ENCODE data around the gene WDPCP.
"Not testable (repeated sequence)": the region's sequence is repeated elsewhere in the genome, so short reads cannot be mapped to it uniquely, and the experiment has no call there.

Gene WDPCP

GRCh38 chr2:63444565-63445288, 143.6 kb downstream of the WDPCP start:
- DNase-seq, result peak; percentile 2

- DNase-seq, result no peak
Observed at GRCh38 chr2:63440612-63441011, 147.7 kb downstream of the WDPCP start.

GRCh38 chr2:63438181-63438580, 150.1 kb downstream of the WDPCP start:
- DNase-seq, result no peak

GRCh38 chr2:63436488-63436887, 151.8 kb downstream of the WDPCP start:
- no peak for DNase-seq

GRCh38 chr2:63435070-63435469, 153.2 kb downstream of the WDPCP start:
- DNase-seq, result no peak

GRCh38 chr2:63434024-63435001, 154.0 kb downstream of the WDPCP start:
- no peak for DNase-seq

GRCh38 chr2:63432373-63432772, 155.9 kb downstream of the WDPCP start:
- DNase-seq, result no peak

GRCh38 chr2:63425606-63426005, 162.7 kb downstream of the WDPCP start:
- no peak for DNase-seq

GRCh38 chr2:63425079-63425416, 163.2 kb downstream of the WDPCP start:
- no peak for DNase-seq

GRCh38 chr2:63424329-63425078, 163.8 kb downstream of the WDPCP start:
- DNase-seq, result peak; percentile 52

- no peak for DNase-seq
Observed at GRCh38 chr2:63422556-63422955, 165.7 kb downstream of the WDPCP start.

GRCh38 chr2:63408530-63408929, 179.7 kb downstream of the WDPCP start:
- no peak for DNase-seq

- DNase-seq, result no peak
Observed at GRCh38 chr2:63406641-63407040, 181.6 kb downstream of the WDPCP start.

- DNase-seq, result no peak
Observed at GRCh38 chr2:63403820-63404219, 184.5 kb downstream of the WDPCP start.

- not testable (repeated sequence) for DNase-seq
Observed at GRCh38 chr2:63402889-63403288, 185.4 kb downstream of the WDPCP start.

- DNase-seq, result no peak
Observed at GRCh38 chr2:63399156-63399555, 189.1 kb downstream of the WDPCP start.

- DNase-seq, result no peak
Observed at GRCh38 chr2:63379451-63379850, 208.8 kb downstream of the WDPCP start.

GRCh38 chr2:63378589-63378988, 209.7 kb downstream of the WDPCP start:
- no peak for DNase-seq

- no peak for DNase-seq
Observed at GRCh38 chr2:63374341-63374740, 213.9 kb downstream of the WDPCP start.

- DNase-seq, result no peak
Observed at GRCh38 chr2:63372549-63372948, 215.7 kb downstream of the WDPCP start.

GRCh38 chr2:63369146-63369545, 219.1 kb downstream of the WDPCP start:
- DNase-seq, result no peak

- no peak for DNase-seq
Observed at GRCh38 chr2:63364866-63365265, 223.4 kb downstream of the WDPCP start.

- DNase-seq, result not testable (repeated sequence)
Observed at GRCh38 chr2:63357722-63358121, 230.6 kb downstream of the WDPCP start.

Data from CD4-positive, alpha-beta T cell treated with Interleukin-21 for 1 hour (primary cell).